GM20000 (cell line): ENCODE data around the gene ODF2.
"Not testable (repeated sequence)": the region's sequence is repeated elsewhere in the genome, so short reads cannot be mapped to it uniquely, and the experiment has no call there.

ENCODE experiments used
- DNase-seq: peaks from one replicate; pipeline ENCODE4 v3.0.0; 2012; ENCODE audit warnings: low spot score
- CTCF ChIP-seq: IDR thresholded peaks from 2 replicates; pipeline ENCODE4 v1.5.1; 2012; ENCODE audit warnings: mild to moderate bottlenecking, control low read depth; ENCODE audit errors: extremely low read depth, missing control alignments

Gene ODF2

GRCh38 chr9:128497824-128498610, 42.2 kb downstream of the ODF2 start:
- no peak for TF ChIP-seq CTCF
- no peak for DNase-seq

GRCh38 chr9:128498911-128499310, 43.1 kb downstream of the ODF2 start:
- no peak for DNase-seq
- no peak for TF ChIP-seq CTCF

- no peak for DNase-seq
These were observed 44.1 kb downstream of the ODF2 start for GRCh38 chr9:128499920-128500319.

GRCh38 chr9:128503415-128503825, 47.6 kb downstream of the ODF2 start:
- not testable (repeated sequence) for DNase-seq

More at GRCh38 chr9:128499920-128500319, 44.1 kb downstream of the ODF2 start:
- TF ChIP-seq CTCF: no peak

GRCh38 chr9:128503870-128504269, 48.1 kb downstream of the ODF2 start:
- TF ChIP-seq CTCF: no peak
- DNase-seq: peak; percentile 31

- peak; percentile 98 for DNase-seq
- TF ChIP-seq CTCF: no peak
These were observed 48.9 kb downstream of the ODF2 start, which contains the start of gene GLE1 for GRCh38 chr9:128504485-128505413. Gene GLE1 (plus strand): TSS chr9:128504719. CDS start chr9:128504806, 87 bp downstream.

- no peak for DNase-seq
- no peak for TF ChIP-seq CTCF
These were observed 49.6 kb downstream of the ODF2 start for GRCh38 chr9:128505414-128505765.

GRCh38 chr9:128505906-128506305, 50.1 kb downstream of the ODF2 start:
- not testable (repeated sequence) for DNase-seq
